Calu3 (cell line): ENCODE results near the gene COL4A4. TPM values are rescaled to one million over a fixed set of nuclear protein-coding genes. Genes with fewer than 3 reads are reported as not detected.

ENCODE experiments used
- BruUV-seq: library from RNA; stranded (reverse); fragments of 400-500 nt; replicated peaks from 2 replicates; lab custom pipeline; 2021; lab: Mats Ljungman, UMichigan
- CTCF ChIA-PET: fragments of 300-600 bp; sonication (Branson Sonifier 250); formaldehyde crosslinking; loops from one replicate; lab custom pipeline; 2022; ENCODE audit warnings: antibody characterized with exemption; lab: Charles Lee
- DNase-seq: peaks from one replicate; pipeline ENCODE4 v3.0.0; 2022
- H3K27ac Mint-ChIP-seq: one replicate; pipeline ENCODE4 v1.8.0; 2022; ENCODE audit warnings: mixed read lengths; ENCODE audit not compliant: unreplicated experiment
- H3K27me3 Mint-ChIP-seq: one replicate; pipeline ENCODE4 v1.8.0; 2022; ENCODE audit warnings: mixed read lengths; ENCODE audit not compliant: unreplicated experiment
- H3K36me3 Mint-ChIP-seq: one replicate; pipeline ENCODE4 v1.8.0; 2022; ENCODE audit warnings: mild to moderate bottlenecking, moderate library complexity, mixed read lengths; ENCODE audit not compliant: insufficient read depth, unreplicated experiment
- H3K4me1 Mint-ChIP-seq: one replicate; pipeline ENCODE4 v1.8.0; 2022; ENCODE audit warnings: mild to moderate bottlenecking, low read depth, mixed read lengths; ENCODE audit not compliant: unreplicated experiment
- H3K4me3 Mint-ChIP-seq: one replicate; pipeline ENCODE4 v1.8.0; 2022; ENCODE audit warnings: mild to moderate bottlenecking, low read depth, moderate library complexity, mixed read lengths; ENCODE audit not compliant: unreplicated experiment
- H3K9me3 Mint-ChIP-seq: one replicate; pipeline ENCODE4 v1.8.0; 2022; ENCODE audit warnings: low read depth, mixed read lengths; ENCODE audit not compliant: unreplicated experiment
- CTCF ChIP-seq: fragments of 200-600 bp; IDR thresholded peaks from one replicate; pipeline ENCODE4 v1.8.0; 2022; ENCODE audit warnings: antibody characterized with exemption; ENCODE audit not compliant: unreplicated experiment
- intact Hi-C: fragments of 100-400 bp; cut with micrococcal nuclease; formaldehyde crosslinking; loops from one replicate; pipeline ENCODE4 v1.10.0; 2022; ENCODE audit not compliant: unreplicated experiment
- total RNA-seq: library from RNA; stranded (reverse); gene quantifications from 2 replicates; pipeline ENCODE4 v1.2.3, GENCODE V29; 2022

Gene COL4A4
- total RNA-seq, 1 experiment from 2014 or later = 17.2 TPM

DNA sequence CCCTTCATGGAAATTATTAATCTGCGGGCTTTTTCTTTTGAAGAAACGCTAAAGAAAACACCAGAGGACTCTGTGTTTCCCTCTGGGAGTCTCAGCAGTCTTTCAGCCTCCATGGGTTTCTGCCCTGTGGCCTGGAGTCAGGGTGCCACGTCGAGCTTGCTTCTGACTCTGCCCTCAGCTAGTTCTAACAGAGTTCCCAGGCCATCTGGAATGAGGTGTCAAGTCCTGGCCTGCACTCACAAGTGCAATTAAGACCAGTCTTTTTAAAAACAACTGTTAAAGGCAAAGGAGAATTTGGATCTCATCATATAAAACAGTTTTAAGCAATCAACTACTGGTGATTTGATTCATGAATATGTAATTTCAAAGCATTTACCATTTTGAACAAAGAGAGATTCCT is 170.8 kb downstream of the COL4A4 start:
- intact Hi-C loops = no loop called here
- TF ChIP-seq CTCF = no peak
- Mint-ChIP-seq H3K27me3 (no peaks in the 10 kb centered on the region), H3K4me3 (no peak overlapping the region), H3K36me3 (no peaks in the 10 kb centered on the region), H3K27ac (no peak overlapping the region), H3K4me1 (no peaks in the 10 kb centered on the region), H3K9me3 (no peaks in the 10 kb centered on the region)
- CTCF ChIA-PET = interaction anchor here (0.7 kb wide), 1 partner anchor 1328 kb away, joined by 4 read pairs; no protein-coding TSS in a partner anchor
- DNase-seq = no peak
- no TSS peak for BruUV-seq

DNA sequence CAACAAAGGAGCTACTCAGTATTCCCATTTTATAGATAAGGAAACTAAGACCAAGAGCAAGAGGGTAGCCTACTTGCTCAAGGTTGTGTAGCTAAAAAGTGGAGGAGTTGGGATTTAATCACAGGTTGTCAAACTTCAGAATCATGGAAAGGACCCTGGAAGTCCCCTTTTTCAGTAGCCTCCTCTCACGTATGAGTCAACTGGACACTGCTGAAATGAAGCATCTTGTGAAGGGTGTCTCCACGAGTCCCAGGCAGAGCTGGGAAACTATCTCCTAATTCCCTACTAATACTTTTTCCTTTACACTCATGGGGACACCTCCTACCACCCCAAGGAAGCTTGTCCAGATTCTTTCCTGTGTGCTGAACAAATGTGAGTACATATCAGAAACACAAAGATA is 172.3 kb downstream of the COL4A4 start:
- Mint-ChIP-seq H3K4me1 (no peaks in the 10 kb centered on the region), H3K36me3 (no peaks in the 10 kb centered on the region), H3K4me3 (no peak overlapping the region), H3K27me3 (no peaks in the 10 kb centered on the region), H3K27ac (no peak overlapping the region), H3K9me3 (no peaks in the 10 kb centered on the region)
- CTCF ChIA-PET = no interaction called here
- no peak for DNase-seq
- intact Hi-C loops = no loop called here
- BruUV-seq = no TSS peak
- no peak for TF ChIP-seq CTCF

GRCh38 chr2:226985583-226985946 is 178.4 kb downstream of the COL4A4 start:
- H3K9me3 Mint-ChIP-seq = no peaks in the 10 kb centered on the region
- no peaks in the 10 kb centered on the region for H3K4me1 Mint-ChIP-seq
- no TSS peak for BruUV-seq
- intact Hi-C loops = loop anchor here (1.0 to 10.0 kb wide), 4 partner anchors 151 to 1320 kb away; partner anchors contain the start of gene RHBDD1
- H3K27ac Mint-ChIP-seq = no peak overlapping the region
- no peak for DNase-seq
- no peaks in the 10 kb centered on the region for H3K27me3 Mint-ChIP-seq
- no peak overlapping the region for H3K4me3 Mint-ChIP-seq
- no peaks in the 10 kb centered on the region for H3K36me3 Mint-ChIP-seq
- CTCF ChIA-PET = interaction anchor here (1.0 to 1.3 kb wide), 5 partner anchors 183 to 1320 kb away, joined by 3 to 13 read pairs (median 7); no protein-coding TSS in a partner anchor
- no peak for TF ChIP-seq CTCF

DNA sequence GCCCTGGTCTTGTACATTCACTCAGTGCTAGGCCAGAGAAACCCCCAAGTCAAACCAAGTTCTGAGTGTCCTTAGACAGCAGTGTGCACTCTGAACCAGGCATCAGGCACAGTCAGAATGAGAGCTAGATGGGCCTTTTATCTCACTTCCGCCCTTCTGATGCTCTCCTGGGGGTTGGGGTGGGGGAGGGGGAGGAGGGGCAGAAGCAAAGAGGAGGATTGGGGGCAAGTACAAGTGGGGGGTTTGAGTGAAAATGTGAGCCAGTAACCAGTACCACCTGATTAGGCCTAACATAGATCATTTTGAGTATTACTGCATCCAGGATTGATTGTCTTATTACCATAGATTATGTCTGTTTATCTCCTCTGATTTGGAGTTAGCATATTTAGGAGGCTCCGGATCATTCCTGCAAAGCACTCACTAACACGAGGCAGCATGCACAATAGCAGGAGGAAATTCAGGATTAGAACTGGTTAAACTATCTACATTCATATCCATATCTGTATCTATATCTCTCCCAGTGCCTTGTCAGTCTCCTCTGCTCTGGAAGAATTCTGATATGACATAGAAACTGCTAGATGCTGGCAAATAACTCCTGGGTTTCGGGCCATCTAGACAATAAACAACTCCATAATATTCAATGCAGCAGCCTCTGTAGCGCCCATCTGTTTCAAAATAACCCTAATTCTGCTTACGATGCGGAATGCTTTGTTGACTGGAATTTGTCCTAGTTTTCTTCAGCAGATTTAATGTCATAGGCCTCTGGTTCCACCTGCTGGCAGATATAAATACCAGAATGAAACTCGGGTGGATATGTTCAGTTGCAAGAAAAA is 179.0 kb downstream of the COL4A4 start:
- Mint-ChIP-seq H3K36me3 (no peaks in the 10 kb centered on the region), H3K27ac (no peak overlapping the region), H3K4me3 (no peak overlapping the region), H3K9me3 (no peaks in the 10 kb centered on the region), H3K27me3 (no peaks in the 10 kb centered on the region), H3K4me1 (no peaks in the 10 kb centered on the region)
- DNase-seq = peak; percentile 40
- CTCF ChIA-PET = interaction anchor here (1.0 to 1.3 kb wide), 5 partner anchors 182 to 1320 kb away, joined by 3 to 13 read pairs (median 7); no protein-coding TSS in a partner anchor
- intact Hi-C loops = loop anchor here (1.0 to 10.0 kb wide), 4 partner anchors 150 to 1320 kb away; partner anchors contain the start of gene RHBDD1
- TF ChIP-seq CTCF = peak; percentile 53
- BruUV-seq = no TSS peak
